ENCODE measurements around the gene USP20. TPM values are rescaled to one million over a fixed set of nuclear protein-coding genes. Genes with fewer than 3 reads are reported as not detected.

USP20 gene
- total RNA-seq, 1 experiment from 2014 or later, result 16.8 TPM

GRCh38 chr9:129886226-129887174 is 51.2 kb downstream of the USP20 start:
- Histone ChIP-seq H3K9me2 (ENCODE audit: insufficient read depth) (no peaks in the 10 kb centered on the region), H3K27ac (ENCODE audit: low read depth, low read length) (peak overlapping the region; percentile 22; the same call in 1 of the 2 replicates), H3K4me2 (ENCODE audit: low read length) (peak overlapping the region; percentile 84), H3K9ac (ENCODE audit: low read length) (peak overlapping the region; percentile 66; the same call in 1 of the 2 replicates), H3K27me3 (ENCODE audit: insufficient read depth, low read length) (no peaks in the 10 kb centered on the region), H2AFZ (ENCODE audit: low read depth, low read length, poor library complexity, severe bottlenecking) (no peak overlapping the region), H3K79me2 (ENCODE audit: insufficient read depth, low read length) (no peaks in the 10 kb centered on the region), H4K20me1 (ENCODE audit: insufficient read depth) (no peaks in the 10 kb centered on the region), H3K9me3 (ENCODE audit: control insufficient read depth in 1 of 2, insufficient read depth in 1 of 2, low read depth in 1 of 2, low read length in 2 of 2) (no peaks in the 10 kb centered on the region), H3K36me3 (ENCODE audit: control insufficient read depth in 1 of 2, insufficient read depth in 2 of 2, low read length in 2 of 2) (no peaks in the 10 kb centered on the region), H3K4me1 (ENCODE audit: control insufficient read depth in 1 of 2, insufficient read depth in 2 of 2, low read length in 2 of 2) (peaks cover 22 to 31% of the 10 kb centered on the region in 2 experiments), H3K4me3 (replicated peaks in 1 of 2; ENCODE audit: low read depth in 1 of 2, low read length in 2 of 2) (peak overlapping the region; percentile 31 to 50)
- DNase-seq (ENCODE audit: low read depth, low spot score) (no peak), ATAC-seq (no peak)
- BruUV-seq (replicated peaks), result no TSS peak
- ChIA-PET RAD21 (ENCODE audit: low non-redundant PET in 1 of 2, low total read pairs in 2 of 2, uncharacterized antibody in 2 of 2, unreplicated experiment in 2 of 2) (no interaction called here), CTCF (interaction anchor here (1.8 kb wide), 1 partner anchor 154 kb away, joined by 5 read pairs; no protein-coding TSS in a partner anchor), POLR2A (no interaction called here)
- no peak for TF ChIP-seq MAX (IDR thresholded peaks at IDR 0.05)
- no peak for TF ChIP-seq CTCF (IDR thresholded peaks at IDR 0.05 in 2 of 3, conservative IDR thresholded peaks at IDR 0.05 in 1 of 3; ENCODE audit: borderline replicate concordance in 1 of 3, insufficient read depth in 1 of 3, low read depth in 2 of 3, low read length in 2 of 3)
- TF ChIP-seq TCF7L2 (IDR thresholded peaks at IDR 0.05; ENCODE audit: borderline replicate concordance, extremely low read depth, insufficient read depth, insufficient read length), result no peak
- intact Hi-C loops (cut with micrococcal nuclease), result no loop called here

Measured in HCT116 (cell line).